Esophagus muscularis mucosa (tissue), 4 donors: Measurements from ENCODE around the gene LMNTD1.

Experiments
- CTCF ChIP-seq, 3 experiments: fragments of 200-600 bp in 2 of 3; fragments of 450-650 bp in 1 of 3; sonication (generic) in 2 of 3; IDR thresholded peaks; one replicate each; pipeline ENCODE4 v1.5.1; 2017 to 2019; ENCODE audit warnings: antibody characterized with exemption in 3 of 3, mild to moderate bottlenecking in 2 of 3, moderate library complexity in 1 of 3
- EP300 ChIP-seq: sonication (generic); formaldehyde crosslinking; IDR thresholded peaks from one replicate; pipeline ENCODE4 v1.6.1; 2017; ENCODE audit warnings: antibody characterized with exemption
- POLR2A ChIP-seq: fragments of 450-650 bp; IDR thresholded peaks from one replicate; pipeline ENCODE4 v1.6.1; 2017; ENCODE audit warnings: antibody characterized with exemption, moderate library complexity, mild to moderate bottlenecking, low read depth
- POLR2AphosphoS5 ChIP-seq, 2 donors: sonication (generic); formaldehyde crosslinking; IDR thresholded peaks; one replicate each; pipeline ENCODE4 v1.6.1; 2017; ENCODE audit warnings: antibody characterized with exemption in 2 of 2

- no peak for TF ChIP-seq CTCF (IDR thresholded peaks at IDR 0.05)
- no peak for TF ChIP-seq EP300
- no peak for TF ChIP-seq POLR2AphosphoS5 (IDR thresholded peaks at IDR 0.05)
- TF ChIP-seq POLR2A = no peak
These were observed 52.4 kb downstream of the LMNTD1 start for GRCh38 chr12:25500651-25501050.
